HepG2 (cell line): Measurements from ENCODE around the gene ZNF384. TPM values are rescaled to one million over a fixed set of nuclear protein-coding genes. Genes with fewer than 3 reads are reported as not detected.

Experiments used
- ARID3A ChIP-seq: IDR thresholded peaks from 2 replicates; pipeline ENCODE4 v1.6.1; 2012; ENCODE audit warnings: low read depth, low read length, improper control_type of control experiment
- DMTF1 ChIP-seq: sonication (generic); formaldehyde crosslinking; IDR thresholded peaks from 2 replicates; pipeline ENCODE4 v1.4.0; 2020; ENCODE audit warnings: mild to moderate bottlenecking, missing genetic modification reagents
- DNMT1 ChIP-seq: sonication (generic); formaldehyde crosslinking; IDR thresholded peaks from 2 replicates; pipeline ENCODE4 v1.5.1; 2020; ENCODE audit warnings: mild to moderate bottlenecking, missing genetic modification reagents
- FUBP1 ChIP-seq: sonication (generic); formaldehyde crosslinking; IDR thresholded peaks from 2 replicates; pipeline ENCODE4 v1.5.1; 2020; ENCODE audit warnings: missing genetic modification reagents, mild to moderate bottlenecking, borderline replicate concordance
- HMGA1 ChIP-seq: sonication (generic); formaldehyde crosslinking; conservative IDR thresholded peaks from 2 replicates; pipeline ENCODE4 v1.4.0; 2020; ENCODE audit warnings: missing genetic modification reagents
- NFE2L2 ChIP-seq: fragments of 150-350 bp; IDR thresholded peaks from 2 replicates; pipeline ENCODE4 v1.6.1; 2014; ENCODE audit warnings: low read length
- PHB2 ChIP-seq: fragments of 450-650 bp; IDR thresholded peaks from 2 replicates; pipeline ENCODE4 v1.6.1; 2018; ENCODE audit not compliant: partially characterized antibody
- PTBP1 ChIP-seq: fragments of 200-400 bp; formaldehyde crosslinking; IDR thresholded peaks from 2 replicates; pipeline ENCODE4 v1.6.1; 2018; ENCODE audit warnings: low read length, low read depth; ENCODE audit not compliant: poor library complexity, severe bottlenecking
- SAP130 ChIP-seq: IDR thresholded peaks from 2 replicates; pipeline ENCODE4 v1.6.1; 2016; ENCODE audit warnings: low read depth
- STAT6 ChIP-seq: sonication (generic); formaldehyde crosslinking; IDR thresholded peaks from 2 replicates; pipeline ENCODE4 v1.4.0; 2020; ENCODE audit warnings: missing genetic modification reagents, mild to moderate bottlenecking, borderline replicate concordance
- TGIF2 ChIP-seq: IDR thresholded peaks from 2 replicates; pipeline ENCODE4 v1.6.1; 2016; ENCODE audit warnings: control low read depth, missing compliant biosample characterization
- ZNF280D ChIP-seq: sonication (generic); formaldehyde crosslinking; IDR thresholded peaks from 2 replicates; pipeline ENCODE4 v1.5.1; 2020; ENCODE audit warnings: mild to moderate bottlenecking, missing genetic modification reagents
- ZNF468 ChIP-seq: sonication (generic); formaldehyde crosslinking; IDR thresholded peaks from 2 replicates; pipeline ENCODE4 v1.8.0; 2022; ENCODE audit warnings: mild to moderate bottlenecking, moderate library complexity, missing genetic modification reagents
- ZNF597 ChIP-seq: sonication (generic); formaldehyde crosslinking; IDR thresholded peaks from 2 replicates; pipeline ENCODE4 v1.5.0; 2020; ENCODE audit warnings: missing genetic modification reagents
- ZNF792 ChIP-seq: IDR thresholded peaks from 2 replicates; pipeline ENCODE4 v1.6.1; 2016
- polyA plus RNA-seq, 8 experiments: library from polyadenylated mRNA; depleted of rRNA in 3 of 8; stranded (reverse) in 7 of 8; unstranded in 1 of 8; fragments of >200 nt; fragmentation: Illumina TruSeq in 4 of 8; extraction: Trizol in 4 of 8; gene quantifications; 2 replicates each; pipeline versions ENCODE4 v1.2.1 to v1.2.3, GENCODE V29; 2011 to 2016; ENCODE audit warnings: low read depth in 4 of 8, missing spikeins in 1 of 8, mixed read lengths in 1 of 8; ENCODE audit not compliant: insufficient read depth in 1 of 8
- total RNA-seq, 5 experiments: library from RNA; depleted of rRNA; stranded (reverse); fragments of >200 nt; fragmentation: Illumina TruSeq; extraction: Trizol; gene quantifications; 2 replicates each; pipeline ENCODE4 v1.2.3, GENCODE V29; 2016; ENCODE audit warnings: low read depth in 1 of 5

ZNF384 gene
- total and polyA plus RNA-seq, 2 of the 13 experiments (the other 11 are each of a cell fraction or from before 2014, with no cell fraction given): 23.6 to 55.3 TPM

- no peak for TF ChIP-seq ZNF597
- TF ChIP-seq DMTF1 (CRISPR knock-in tag): no peak
- TF ChIP-seq SAP130 (CRISPR knock-in tag): peak; percentile 97
- TF ChIP-seq TGIF2 (CRISPR knock-in tag): peak; percentile 24
- 0 out of 2 replicates have a peak, but pooled peaks have one; percentile 22 for TF ChIP-seq ZNF280D (CRISPR knock-in tag)
- no peak for TF ChIP-seq DNMT1
- TF ChIP-seq NFE2L2: no peak
- no peak for TF ChIP-seq ZNF792
- TF ChIP-seq ARID3A: peak; percentile 44; the same call in 1 of the 2 replicates
- no peak for TF ChIP-seq PTBP1
- no peak for TF ChIP-seq PHB2
- no peak for TF ChIP-seq FUBP1 (CRISPR knock-in tag)
- TF ChIP-seq HMGA1 (CRISPR knock-in tag): no peak
- TF ChIP-seq STAT6: peak; percentile 78; the same call in 1 of the 2 replicates
- TF ChIP-seq ZNF468: no peak
These were observed 26.1 kb downstream of the ZNF384 start, which contains the start of gene ING4 (continued) for GRCh38 chr12:6662906-6663742.
